HepG2 (cell line): ENCODE data around the gene ESYT1. TPM values are rescaled to one million over a fixed set of nuclear protein-coding genes. Genes with fewer than 3 reads are reported as not detected.

ENCODE experiments used
- ATM ChIP-seq: fragments of 450-650 bp; IDR thresholded peaks from 2 replicates; pipeline ENCODE4 v1.7.1; 2017; ENCODE audit warnings: mild to moderate bottlenecking, borderline replicate concordance
- BCL6 ChIP-seq: IDR thresholded peaks from 2 replicates; pipeline ENCODE4 v1.6.1; 2016; ENCODE audit warnings: missing genetic modification reagents, missing compliant biosample characterization
- REPIN1 ChIP-seq: sonication (generic); formaldehyde crosslinking; IDR thresholded peaks from 2 replicates; pipeline ENCODE4 v1.8.0; 2022; ENCODE audit warnings: missing genetic modification reagents, low read depth, mild to moderate bottlenecking, borderline replicate concordance
- RFX5 ChIP-seq: IDR thresholded peaks from 2 replicates; pipeline ENCODE4 v1.6.1; 2011; ENCODE audit warnings: low read depth, low read length, improper control_type of control experiment
- SIX4 ChIP-seq: sonication (generic); formaldehyde crosslinking; IDR thresholded peaks from 2 replicates; pipeline ENCODE4 v1.4.0; 2020; ENCODE audit warnings: missing genetic modification reagents
- ZBED4 ChIP-seq: sonication (generic); formaldehyde crosslinking; IDR thresholded peaks from 2 replicates; pipeline ENCODE4 v1.4.0; 2020; ENCODE audit warnings: missing genetic modification reagents, borderline replicate concordance
- ZBTB3 ChIP-seq: sonication (generic); formaldehyde crosslinking; IDR thresholded peaks from 2 replicates; pipeline ENCODE4 v1.4.0; 2020; ENCODE audit warnings: low read depth, mild to moderate bottlenecking, moderate library complexity, missing genetic modification reagents, borderline replicate concordance
- ZBTB8A ChIP-seq: sonication (generic); formaldehyde crosslinking; IDR thresholded peaks from 2 replicates; pipeline ENCODE4 v1.4.0; 2020; ENCODE audit warnings: mild to moderate bottlenecking, low read depth, missing genetic modification reagents, borderline replicate concordance
- ZNF235 ChIP-seq: sonication (generic); formaldehyde crosslinking; IDR thresholded peaks from 2 replicates; pipeline ENCODE4 v1.8.1; 2023; ENCODE audit warnings: mild to moderate bottlenecking, missing genetic modification reagents, borderline replicate concordance
- ZNF513 ChIP-seq: sonication (generic); formaldehyde crosslinking; conservative IDR thresholded peaks from 2 replicates; pipeline ENCODE4 v1.5.0; 2020; ENCODE audit warnings: missing genetic modification reagents
- ZNF543 ChIP-seq: sonication (generic); formaldehyde crosslinking; IDR thresholded peaks from 2 replicates; pipeline ENCODE4 v1.4.0; 2020; ENCODE audit warnings: mild to moderate bottlenecking, missing genetic modification reagents
- ZNF674 ChIP-seq: sonication (generic); formaldehyde crosslinking; IDR thresholded peaks from 2 replicates; pipeline ENCODE4 v1.5.0; 2020; ENCODE audit warnings: low read depth, mild to moderate bottlenecking, missing genetic modification reagents
- polyA plus RNA-seq, 8 experiments: library from polyadenylated mRNA; depleted of rRNA in 3 of 8; stranded (reverse) in 7 of 8; unstranded in 1 of 8; fragments of >200 nt; fragmentation: Illumina TruSeq in 4 of 8; extraction: Trizol in 4 of 8; gene quantifications; 2 replicates each; pipeline versions ENCODE4 v1.2.1 to v1.2.3, GENCODE V29; 2011 to 2016; ENCODE audit warnings: low read depth in 4 of 8, missing spikeins in 1 of 8, mixed read lengths in 1 of 8; ENCODE audit not compliant: insufficient read depth in 1 of 8
- total RNA-seq, 5 experiments: library from RNA; depleted of rRNA; stranded (reverse); fragments of >200 nt; fragmentation: Illumina TruSeq; extraction: Trizol; gene quantifications; 2 replicates each; pipeline ENCODE4 v1.2.3, GENCODE V29; 2016; ENCODE audit warnings: low read depth in 1 of 5
- TF ChIP-seq, protein P1 (sequence below): sonication (generic); formaldehyde crosslinking; IDR thresholded peaks from 2 replicates; pipeline ENCODE4 v1.4.0; 2020; ENCODE audit warnings: missing genetic modification reagents, borderline replicate concordance
- TF ChIP-seq, protein P2 (sequence below): IDR thresholded peaks from 2 replicates; pipeline ENCODE4 v1.6.1; 2016; ENCODE audit warnings: low read depth, missing genetic modification reagents, missing compliant biosample characterization

The ESYT1 gene
- total and polyA plus RNA-seq, 2 of the 13 experiments (the other 11 are each of a cell fraction or from before 2014, with no cell fraction given): 66.9 to 71.0 TPM

DNA sequence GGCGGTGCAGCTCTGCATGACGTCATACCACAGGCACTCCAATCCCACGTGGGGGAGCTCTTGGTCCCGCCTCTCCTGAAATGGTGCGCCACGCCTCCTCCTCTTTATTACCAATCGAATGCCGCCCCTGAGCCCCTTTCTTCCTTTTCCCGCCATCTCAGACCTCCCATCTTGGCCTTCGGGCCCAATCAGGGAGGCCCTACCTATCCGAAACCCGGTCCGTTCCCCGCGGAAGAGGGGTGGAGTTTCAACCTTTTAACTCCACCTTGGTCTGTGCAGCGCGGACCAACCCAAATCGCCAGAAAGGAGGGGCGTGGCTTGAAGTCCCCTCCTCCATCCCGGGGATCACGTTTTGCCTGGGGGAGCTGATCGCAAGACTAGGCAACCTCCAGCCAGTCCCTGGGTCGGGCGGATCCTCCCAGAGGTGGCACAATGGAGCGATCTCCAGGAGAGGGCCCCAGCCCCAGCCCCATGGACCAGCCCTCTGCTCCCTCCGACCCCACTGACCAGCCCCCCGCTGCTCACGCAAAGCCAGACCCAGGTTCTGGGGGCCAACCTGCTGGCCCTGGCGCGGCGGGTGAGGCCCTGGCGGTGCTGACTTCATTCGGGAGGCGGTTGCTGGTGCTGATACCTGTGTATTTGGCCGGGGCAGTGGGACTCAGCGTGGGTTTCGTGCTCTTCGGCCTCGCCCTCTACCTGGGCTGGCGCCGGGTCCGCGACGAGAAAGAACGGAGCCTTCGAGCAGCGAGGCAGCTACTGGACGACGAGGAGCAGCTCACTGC is at the start of gene ESYT1 (continued):
- TF ChIP-seq, protein P1, sequence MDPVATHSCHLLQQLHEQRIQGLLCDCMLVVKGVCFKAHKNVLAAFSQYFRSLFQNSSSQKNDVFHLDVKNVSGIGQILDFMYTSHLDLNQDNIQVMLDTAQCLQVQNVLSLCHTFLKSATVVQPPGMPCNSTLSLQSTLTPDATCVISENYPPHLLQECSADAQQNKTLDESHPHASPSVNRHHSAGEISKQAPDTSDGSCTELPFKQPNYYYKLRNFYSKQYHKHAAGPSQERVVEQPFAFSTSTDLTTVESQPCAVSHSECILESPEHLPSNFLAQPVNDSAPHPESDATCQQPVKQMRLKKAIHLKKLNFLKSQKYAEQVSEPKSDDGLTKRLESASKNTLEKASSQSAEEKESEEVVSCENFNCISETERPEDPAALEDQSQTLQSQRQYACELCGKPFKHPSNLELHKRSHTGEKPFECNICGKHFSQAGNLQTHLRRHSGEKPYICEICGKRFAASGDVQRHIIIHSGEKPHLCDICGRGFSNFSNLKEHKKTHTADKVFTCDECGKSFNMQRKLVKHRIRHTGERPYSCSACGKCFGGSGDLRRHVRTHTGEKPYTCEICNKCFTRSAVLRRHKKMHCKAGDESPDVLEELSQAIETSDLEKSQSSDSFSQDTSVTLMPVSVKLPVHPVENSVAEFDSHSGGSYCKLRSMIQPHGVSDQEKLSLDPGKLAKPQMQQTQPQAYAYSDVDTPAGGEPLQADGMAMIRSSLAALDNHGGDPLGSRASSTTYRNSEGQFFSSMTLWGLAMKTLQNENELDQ (CRISPR knock-in tag): no peak
- TF ChIP-seq ZBED4 (CRISPR knock-in tag) (peak; percentile 70; the same call in 1 of the 2 replicates), ZNF674 (CRISPR knock-in tag) (no peak), SIX4 (no peak), BCL6 (CRISPR knock-in tag) (peak; percentile 21; the same call in 1 of the 2 replicates), ZNF235 (CRISPR knock-in tag) (no peak), ZBTB8A (CRISPR knock-in tag) (no peak), ZNF543 (peak; percentile 65), ZBTB3 (peak; percentile 75; the same call in 1 of the 2 replicates), ZNF513 (CRISPR knock-in tag) (no peak), RFX5 (0 out of 2 replicates have a peak, but pooled peaks have one; percentile 34), REPIN1 (CRISPR knock-in tag) (no peak), ATM (no peak)
- TF ChIP-seq, protein P2, sequence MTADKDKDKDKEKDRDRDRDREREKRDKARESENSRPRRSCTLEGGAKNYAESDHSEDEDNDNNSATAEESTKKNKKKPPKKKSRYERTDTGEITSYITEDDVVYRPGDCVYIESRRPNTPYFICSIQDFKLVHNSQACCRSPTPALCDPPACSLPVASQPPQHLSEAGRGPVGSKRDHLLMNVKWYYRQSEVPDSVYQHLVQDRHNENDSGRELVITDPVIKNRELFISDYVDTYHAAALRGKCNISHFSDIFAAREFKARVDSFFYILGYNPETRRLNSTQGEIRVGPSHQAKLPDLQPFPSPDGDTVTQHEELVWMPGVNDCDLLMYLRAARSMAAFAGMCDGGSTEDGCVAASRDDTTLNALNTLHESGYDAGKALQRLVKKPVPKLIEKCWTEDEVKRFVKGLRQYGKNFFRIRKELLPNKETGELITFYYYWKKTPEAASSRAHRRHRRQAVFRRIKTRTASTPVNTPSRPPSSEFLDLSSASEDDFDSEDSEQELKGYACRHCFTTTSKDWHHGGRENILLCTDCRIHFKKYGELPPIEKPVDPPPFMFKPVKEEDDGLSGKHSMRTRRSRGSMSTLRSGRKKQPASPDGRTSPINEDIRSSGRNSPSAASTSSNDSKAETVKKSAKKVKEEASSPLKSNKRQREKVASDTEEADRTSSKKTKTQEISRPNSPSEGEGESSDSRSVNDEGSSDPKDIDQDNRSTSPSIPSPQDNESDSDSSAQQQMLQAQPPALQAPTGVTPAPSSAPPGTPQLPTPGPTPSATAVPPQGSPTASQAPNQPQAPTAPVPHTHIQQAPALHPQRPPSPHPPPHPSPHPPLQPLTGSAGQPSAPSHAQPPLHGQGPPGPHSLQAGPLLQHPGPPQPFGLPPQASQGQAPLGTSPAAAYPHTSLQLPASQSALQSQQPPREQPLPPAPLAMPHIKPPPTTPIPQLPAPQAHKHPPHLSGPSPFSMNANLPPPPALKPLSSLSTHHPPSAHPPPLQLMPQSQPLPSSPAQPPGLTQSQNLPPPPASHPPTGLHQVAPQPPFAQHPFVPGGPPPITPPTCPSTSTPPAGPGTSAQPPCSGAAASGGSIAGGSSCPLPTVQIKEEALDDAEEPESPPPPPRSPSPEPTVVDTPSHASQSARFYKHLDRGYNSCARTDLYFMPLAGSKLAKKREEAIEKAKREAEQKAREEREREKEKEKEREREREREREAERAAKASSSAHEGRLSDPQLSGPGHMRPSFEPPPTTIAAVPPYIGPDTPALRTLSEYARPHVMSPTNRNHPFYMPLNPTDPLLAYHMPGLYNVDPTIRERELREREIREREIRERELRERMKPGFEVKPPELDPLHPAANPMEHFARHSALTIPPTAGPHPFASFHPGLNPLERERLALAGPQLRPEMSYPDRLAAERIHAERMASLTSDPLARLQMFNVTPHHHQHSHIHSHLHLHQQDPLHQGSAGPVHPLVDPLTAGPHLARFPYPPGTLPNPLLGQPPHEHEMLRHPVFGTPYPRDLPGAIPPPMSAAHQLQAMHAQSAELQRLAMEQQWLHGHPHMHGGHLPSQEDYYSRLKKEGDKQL (CRISPR knock-in tag): no peak; the same call in 1 of the 2 replicates
